Endothelial cell of umbilical vein (primary cell): ENCODE measurements around the gene YWHAE. TPM values are rescaled to one million over a fixed set of nuclear protein-coding genes. Genes with fewer than 3 reads are reported as not detected.

Experiments
- BruUV-seq: library from RNA; stranded (reverse); fragments of 400-500 nt; replicated peaks from 2 replicates; lab custom pipeline; 2021; lab: Mats Ljungman, UMichigan
- CTCF ChIA-PET: fragments of 300-600, 350-600 bp; sonication (Branson Sonifier 250); formaldehyde crosslinking; loops from one replicate; lab custom pipeline; 2021; ENCODE audit warnings: antibody characterized with exemption, inconsistent platforms; lab: Charles Lee
- POLR2A ChIA-PET: fragments of 300-600, 350-600 bp; sonication (Branson Sonifier 250); formaldehyde crosslinking; loops from one replicate; lab custom pipeline; 2021; ENCODE audit warnings: antibody characterized with exemption, inconsistent platforms; lab: Charles Lee
- DNase-seq: peaks from one replicate; pipeline ENCODE4 v3.0.0-alpha.2; 2011; ENCODE audit warnings: low read depth, low spot score
- FAIRE-seq: peaks from 2 replicates; lab custom pipeline; 2011; peaks lifted over from hg19 to GRCh38; lab: Jason Lieb, UNC
- H2AFZ ChIP-seq: 2 replicates; pipeline ENCODE4 v1.6.0; 2012; ENCODE audit warnings: low read depth, low read length, control low read depth, inconsistent platforms
- H3K27ac ChIP-seq: 2 replicates; pipeline ENCODE4 v1.5.1; 2011; ENCODE audit warnings: low read depth, mild to moderate bottlenecking, control low read depth, low read length, moderate library complexity; ENCODE audit not compliant: insufficient read depth
- H3K27me3 ChIP-seq, 2 experiments: 2 replicates each; pipeline versions ENCODE4 v1.6.0 to v1.6.1; 2011; ENCODE audit warnings: low read length in 2 of 2, mixed read lengths in 1 of 2; ENCODE audit not compliant: control insufficient read depth in 2 of 2, insufficient read depth in 2 of 2
- H3K36me3 ChIP-seq, 2 experiments: 2 replicates in 1 of 2; 3 replicates in 1 of 2; pipeline ENCODE4 v1.5.1; 2011; ENCODE audit warnings: low read length in 2 of 2, mild to moderate bottlenecking in 1 of 2, moderate library complexity in 1 of 2; ENCODE audit not compliant: control insufficient read depth in 2 of 2, insufficient read depth in 2 of 2; ENCODE audit errors: extremely low read depth in 1 of 2
- H3K4me1 ChIP-seq: 3 replicates; pipeline ENCODE4 v1.5.1; 2011; ENCODE audit warnings: mild to moderate bottlenecking, low read length; ENCODE audit not compliant: control insufficient read depth, insufficient read depth; ENCODE audit errors: extremely low read depth
- H3K4me2 ChIP-seq: 2 replicates; pipeline ENCODE4 v1.6.1; 2011; ENCODE audit warnings: low read length, control low read depth, mixed read lengths; ENCODE audit not compliant: insufficient read depth
- H3K4me3 ChIP-seq, 3 experiments: fragments of 200-600 bp in 1 of 3; sonication (generic), shearing (Covaris generic) in 1 of 3; replicated peaks in 1 of 3; 2 replicates each; pipeline ENCODE4 v1.5.1; 2011 to 2016; ENCODE audit warnings: control low read depth in 3 of 3, low read length in 3 of 3, mild to moderate bottlenecking in 2 of 3, inconsistent platforms in 1 of 3, low read depth in 1 of 3, moderate library complexity in 1 of 3; ENCODE audit not compliant: insufficient read depth in 1 of 3
- H3K79me2 ChIP-seq: 2 replicates; pipeline ENCODE4 v1.6.0; 2012; ENCODE audit warnings: low read length, inconsistent platforms; ENCODE audit not compliant: control insufficient read depth, insufficient read depth
- H3K9ac ChIP-seq: replicated peaks from 2 replicates; pipeline ENCODE3; 2011; ENCODE audit warnings: low read length, control low read depth; ENCODE audit not compliant: insufficient read depth; ENCODE audit errors: extremely low read depth
- H3K9me1 ChIP-seq: replicated peaks from 3 replicates; pipeline ENCODE4 v1.6.0; 2011; ENCODE audit warnings: mild to moderate bottlenecking, low read length; ENCODE audit not compliant: control insufficient read depth, insufficient read depth; ENCODE audit errors: extremely low read depth
- H3K9me3 ChIP-seq: replicated peaks from 2 replicates; pipeline ENCODE4 v1.5.1; 2012; ENCODE audit warnings: low read length, inconsistent platforms; ENCODE audit not compliant: control insufficient read depth, insufficient read depth
- H4K20me1 ChIP-seq: replicated peaks from 2 replicates; pipeline ENCODE3; 2011; ENCODE audit warnings: mild to moderate bottlenecking, low read length; ENCODE audit not compliant: control insufficient read depth, insufficient read depth; ENCODE audit errors: extremely low read depth
- CTCF ChIP-seq, 2 donors: IDR thresholded peaks; 1 replicate in 1 of 2; 2 replicates in 1 of 2; pipeline ENCODE4 v1.5.1; 2011; ENCODE audit warnings: low read length in 2 of 2, mild to moderate bottlenecking in 2 of 2, moderate library complexity in 2 of 2, control low read depth in 1 of 2, inconsistent platforms in 1 of 2, low read depth in 1 of 2; ENCODE audit not compliant: insufficient read depth in 1 of 2; ENCODE audit errors: extremely low read depth in 1 of 2
- EZH2 ChIP-seq: IDR thresholded peaks from 2 replicates; pipeline ENCODE4 v1.6.1; 2012; ENCODE audit warnings: borderline replicate concordance, low read depth, mild to moderate bottlenecking, moderate library complexity, low read length, inconsistent platforms; ENCODE audit not compliant: severe bottlenecking
- FOS ChIP-seq: IDR thresholded peaks from 2 replicates; pipeline ENCODE4 v1.6.1; 2011; ENCODE audit warnings: mild to moderate bottlenecking, low read length, moderate library complexity, borderline replicate concordance; ENCODE audit not compliant: insufficient read depth
- GATA2 ChIP-seq: IDR thresholded peaks from 2 replicates; pipeline ENCODE4 v1.7.0; 2011; ENCODE audit warnings: low read depth, mild to moderate bottlenecking, moderate library complexity, mixed read lengths, low read length; ENCODE audit not compliant: insufficient read length, insufficient read depth
- JUN ChIP-seq: IDR thresholded peaks from 2 replicates; pipeline ENCODE4 v1.6.1; 2011; ENCODE audit warnings: borderline replicate concordance, low read depth; ENCODE audit not compliant: insufficient read length, insufficient read depth
- MYC ChIP-seq: IDR thresholded peaks from one replicate; pipeline ENCODE4 v1.6.1; 2011; ENCODE audit warnings: mild to moderate bottlenecking, low read depth, low read length
- POLR2A ChIP-seq: IDR thresholded peaks from 2 replicates; pipeline ENCODE4 v1.6.1; 2012; ENCODE audit warnings: low read depth, mild to moderate bottlenecking, control low read depth, low read length
- POLR2AphosphoS5 ChIP-seq: IDR thresholded peaks from 2 replicates; pipeline ENCODE4 v1.6.1; 2012; ENCODE audit warnings: low read depth, mild to moderate bottlenecking, control low read depth, low read length, moderate library complexity; ENCODE audit not compliant: insufficient read depth
- dilution Hi-C: fragments of 300-500 bp; cut with MboI; formaldehyde crosslinking; loops from one replicate; pipeline ENCODE4 v1.15.0; 2019; ENCODE audit warnings: low sequenced_read_pairs; ENCODE audit not compliant: extremely low pct_ligation_motif_present
- intact Hi-C: fragments of 100-400 bp; cut with micrococcal nuclease; formaldehyde crosslinking; loops from one replicate; pipeline ENCODE4 v1.10.0; 2022
- polyA plus RNA-seq, 4 experiments: library from polyadenylated mRNA; depleted of rRNA in 3 of 4; stranded (reverse) in 3 of 4; unstranded in 1 of 4; fragments of >200 nt; gene quantifications; 2 replicates each; pipeline versions ENCODE4 v1.2.1 to v1.2.3, GENCODE V29; 2011 to 2012; ENCODE audit warnings: missing spikeins in 1 of 4
- total RNA-seq: library from RNA; stranded (reverse); gene quantifications from 2 replicates; pipeline ENCODE4 v1.2.3, GENCODE V29; 2021
- TF ChIP-seq, protein P1 (sequence below): IDR thresholded peaks from 2 replicates; pipeline ENCODE4 v1.6.1; 2011; ENCODE audit not compliant: insufficient read depth, insufficient read length

YWHAE gene
- total and polyA plus RNA-seq, 2 donors (not counting 3 experiments of a cell fraction or from before 2014, with no cell fraction given) = 396 to 819 TPM

- TF ChIP-seq MYC (no peak), EZH2 (no peak), FOS (no peak), POLR2A (no peak), JUN (no peak), GATA2 (no peak), POLR2AphosphoS5 (no peak), CTCF (IDR thresholded peaks at IDR 0.05; ENCODE audit: extremely low read depth in 1 of 2, insufficient read depth in 1 of 2, low read depth in 1 of 2, low read length in 2 of 2) (no peak)
- TF ChIP-seq, protein P1, sequence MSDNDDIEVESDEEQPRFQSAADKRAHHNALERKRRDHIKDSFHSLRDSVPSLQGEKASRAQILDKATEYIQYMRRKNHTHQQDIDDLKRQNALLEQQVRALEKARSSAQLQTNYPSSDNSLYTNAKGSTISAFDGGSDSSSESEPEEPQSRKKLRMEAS = no peak
- DNase-seq (no peak), FAIRE-seq (no peak)
- Histone ChIP-seq H3K27ac (no peak overlapping the region), H3K36me3 (no peaks in the 10 kb centered on the region), H2AFZ (no peak overlapping the region), H3K4me1 (no peaks in the 10 kb centered on the region), H3K9me3 (no peaks in the 10 kb centered on the region), H3K9ac (no peak overlapping the region), H3K79me2 (no peaks in the 10 kb centered on the region), H3K4me3 (no peak overlapping the region), H3K4me2 (no peak overlapping the region), H3K27me3 (no peaks in the 10 kb centered on the region), H3K9me1 (no peaks in the 10 kb centered on the region), H4K20me1 (no peaks in the 10 kb centered on the region)
- CTCF ChIA-PET = no interaction called here
- intact Hi-C loops = no loop called here
- POLR2A ChIA-PET = no interaction called here
- BruUV-seq = no TSS peak
- dilution Hi-C loops = no loop called here
Measured at GRCh38 chr17:1323336-1323735, 76.7 kb downstream of the YWHAE start.
